ENCODE measurements around the gene RASSF5. TPM values are rescaled to one million over a fixed set of nuclear protein-coding genes. Genes with fewer than 3 reads are reported as not detected.

The RASSF5 gene
- total and polyA plus RNA-seq, 8 donors, result 6.7 to 22.3 (median 12.5) TPM

GRCh38 chr1:206538901-206539640 is 31.7 kb downstream of the RASSF5 start:
- Histone ChIP-seq H3K4me3 (no peak overlapping the region), H3K27ac (peak overlapping the region; percentile 22 to 87 (median 70)), H3K36me3 (no peaks in the 10 kb centered on the region), H3K4me1 (peaks cover 21 to 23% (median 21%) of the 10 kb centered on the region in 3 donors), H3K9me3 (no peaks in the 10 kb centered on the region), H3K27me3 (no peaks in the 10 kb centered on the region)
- FAIRE-seq, result no peak
- DNase-seq, result no peak
- intact Hi-C loops (cut with DNase I), result no loop called here
- TF ChIP-seq, protein P1, sequence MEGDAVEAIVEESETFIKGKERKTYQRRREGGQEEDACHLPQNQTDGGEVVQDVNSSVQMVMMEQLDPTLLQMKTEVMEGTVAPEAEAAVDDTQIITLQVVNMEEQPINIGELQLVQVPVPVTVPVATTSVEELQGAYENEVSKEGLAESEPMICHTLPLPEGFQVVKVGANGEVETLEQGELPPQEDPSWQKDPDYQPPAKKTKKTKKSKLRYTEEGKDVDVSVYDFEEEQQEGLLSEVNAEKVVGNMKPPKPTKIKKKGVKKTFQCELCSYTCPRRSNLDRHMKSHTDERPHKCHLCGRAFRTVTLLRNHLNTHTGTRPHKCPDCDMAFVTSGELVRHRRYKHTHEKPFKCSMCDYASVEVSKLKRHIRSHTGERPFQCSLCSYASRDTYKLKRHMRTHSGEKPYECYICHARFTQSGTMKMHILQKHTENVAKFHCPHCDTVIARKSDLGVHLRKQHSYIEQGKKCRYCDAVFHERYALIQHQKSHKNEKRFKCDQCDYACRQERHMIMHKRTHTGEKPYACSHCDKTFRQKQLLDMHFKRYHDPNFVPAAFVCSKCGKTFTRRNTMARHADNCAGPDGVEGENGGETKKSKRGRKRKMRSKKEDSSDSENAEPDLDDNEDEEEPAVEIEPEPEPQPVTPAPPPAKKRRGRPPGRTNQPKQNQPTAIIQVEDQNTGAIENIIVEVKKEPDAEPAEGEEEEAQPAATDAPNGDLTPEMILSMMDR (IDR thresholded peaks at IDR 0.05), result no peak
- ATAC-seq, result no peak
- WGBS, 2 donors, result 86% methylated on average over 10 of the region's 10 CpGs

DNA sequence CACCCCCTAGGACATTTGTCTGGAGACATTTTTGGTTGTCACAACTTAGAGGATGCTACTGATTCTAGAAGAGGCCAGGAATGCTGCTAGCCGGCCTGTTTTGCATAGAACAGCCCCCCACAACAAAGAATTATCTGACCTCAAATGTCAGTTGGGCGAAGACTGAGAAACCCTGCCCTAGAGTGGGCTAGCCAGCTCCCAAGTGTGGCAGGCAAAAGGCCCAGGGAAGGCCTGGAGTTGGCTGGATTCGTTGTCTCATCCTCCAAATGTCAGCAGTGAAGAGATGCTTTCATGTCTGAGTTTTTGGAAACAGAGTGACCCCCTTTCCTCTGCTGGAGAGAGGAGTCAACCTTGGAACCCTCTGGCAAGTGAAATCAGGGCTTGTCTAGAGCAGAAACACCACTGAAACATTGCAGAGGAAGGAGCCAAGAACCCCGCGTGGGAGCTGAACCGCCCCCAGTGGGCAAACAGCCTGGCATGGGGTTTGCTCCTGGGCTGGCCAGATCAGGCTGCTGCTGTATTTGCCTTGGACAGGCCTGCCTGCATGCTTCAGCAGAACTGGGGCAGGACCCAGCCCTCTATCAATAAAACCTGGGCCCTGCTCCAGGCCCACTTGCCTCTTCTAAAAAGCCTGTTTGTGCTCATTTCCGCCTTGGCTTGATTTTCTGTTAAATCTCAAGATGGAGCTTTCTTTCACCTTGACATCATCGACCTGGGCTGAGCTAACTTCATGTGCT is 32.9 kb downstream of the RASSF5 start:
- Histone ChIP-seq H3K4me3 (no peak overlapping the region), H3K27ac (peak overlapping the region; percentile 55 to 87 (median 79)), H3K36me3 (no peaks in the 10 kb centered on the region), H3K4me1 (peaks cover 21 to 26% (median 21%) of the 10 kb centered on the region in 3 donors), H3K9me3 (no peaks in the 10 kb centered on the region), H3K27me3 (no peaks in the 10 kb centered on the region)
- DNase-seq, result peak; percentile 78 to 93 (median 92)
- TF ChIP-seq, protein P1 (IDR thresholded peaks at IDR 0.05), result no peak
- FAIRE-seq, result no peak
- 14 to 20% methylated on average over 8 of the region's 8 CpGs for WGBS, 2 donors
- peak; percentile 92 to 95 (median 94) for ATAC-seq
- intact Hi-C loops (cut with DNase I), result loop anchor here in 1 of 3 donors (5.0 kb wide), 1 partner anchor 47 kb away; no protein-coding TSS in a partner anchor

DNA sequence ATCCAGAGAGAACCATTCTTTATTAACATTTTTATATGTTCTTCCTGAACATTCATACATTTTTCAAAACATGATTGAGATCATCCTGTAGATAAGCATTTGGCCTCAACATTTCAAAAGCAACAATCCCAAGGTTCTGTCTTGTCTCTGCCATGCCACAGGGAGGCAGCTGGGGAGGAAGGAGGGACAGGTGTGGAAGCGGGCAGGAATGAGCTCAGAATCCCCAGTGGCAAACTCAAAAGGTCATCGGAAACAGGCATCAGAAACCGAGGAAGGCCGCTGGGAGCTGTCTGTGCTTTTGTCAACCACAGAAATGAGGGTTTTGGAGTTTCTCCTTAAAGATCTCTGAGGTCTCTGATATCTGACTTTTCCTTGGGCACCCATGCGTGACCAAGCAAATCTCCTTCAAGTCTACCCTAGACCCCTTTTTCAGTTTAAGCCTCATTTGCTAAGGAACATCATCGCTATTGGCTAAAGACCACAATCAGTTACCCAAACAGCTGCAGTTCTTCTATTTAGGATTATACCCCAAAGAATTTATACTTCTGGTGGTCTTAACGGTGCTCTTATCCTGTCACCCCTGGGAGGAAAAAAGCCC is 34.0 kb downstream of the RASSF5 start:
- DNase-seq (peak in 1 of 6 donors; percentile 20), FAIRE-seq (no peak), ATAC-seq (no peak)
- intact Hi-C loops (cut with DNase I), result loop anchor here in 1 of 3 donors (5.0 kb wide), 1 partner anchor 46 kb away; no protein-coding TSS in a partner anchor
- Histone ChIP-seq H3K27me3 (no peaks in the 10 kb centered on the region), H3K4me3 (no peak overlapping the region), H3K9me3 (no peaks in the 10 kb centered on the region), H3K36me3 (no peaks in the 10 kb centered on the region), H3K27ac (peak overlapping the region; percentile 55 to 87 (median 79)), H3K4me1 (peaks cover 21 to 22% (median 21%) of the 10 kb centered on the region in 3 donors)
- TF ChIP-seq, protein P1 (IDR thresholded peaks at IDR 0.05), result no peak
- 95 to 97% methylated on average over 7 of the region's 7 CpGs for WGBS, 2 donors

DNA sequence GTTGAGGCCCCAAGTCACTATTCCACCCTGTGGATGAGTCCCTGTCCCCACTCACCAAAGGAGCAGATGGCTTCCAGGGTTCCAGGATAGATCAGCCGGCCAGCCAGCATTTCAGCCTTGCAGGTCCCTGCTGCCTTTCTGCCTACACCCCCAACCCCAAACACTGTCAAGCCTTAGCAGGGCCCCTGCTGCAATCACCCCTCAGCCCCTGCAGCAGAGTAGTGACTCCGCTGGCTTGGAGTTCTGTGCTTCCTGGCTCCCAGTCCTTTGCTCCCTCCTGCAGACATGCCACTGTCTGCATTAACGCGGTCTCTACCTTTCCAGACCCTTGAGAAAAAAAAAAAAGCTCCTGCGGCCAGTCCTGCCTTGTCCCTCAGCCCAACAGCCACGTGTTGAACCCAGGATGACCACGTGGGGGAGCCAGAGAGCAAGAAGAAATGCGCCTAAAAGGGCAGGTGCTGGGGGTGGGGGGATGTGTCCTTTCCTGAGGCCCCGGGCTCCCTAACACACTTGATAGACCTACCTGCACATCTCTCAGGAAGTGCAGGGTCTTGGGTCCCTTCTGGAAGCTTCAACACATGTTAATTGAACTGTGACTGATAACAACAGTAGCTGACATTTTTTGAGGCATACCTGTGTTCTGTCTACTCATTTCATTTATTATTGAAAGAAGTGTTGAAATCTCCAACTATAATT is 37.4 kb downstream of the RASSF5 start:
- Histone ChIP-seq H3K9me3 (no peaks in the 10 kb centered on the region), H3K4me1 (peaks cover 14 to 16% (median 15%) of the 10 kb centered on the region in 3 donors), H3K27ac (no peak overlapping the region), H3K4me3 (no peak overlapping the region), H3K36me3 (no peaks in the 10 kb centered on the region), H3K27me3 (no peaks in the 10 kb centered on the region)
- no peak for FAIRE-seq
- ATAC-seq, result peak; percentile 51 to 73 (median 66)
- WGBS, 2 donors, result 9 to 11% methylated on average over 9 of the region's 9 CpGs
- peak; percentile 62 to 91 (median 80) for DNase-seq
- intact Hi-C loops (cut with DNase I), result loop anchor here in 2 of 3 donors (5.0 kb wide), 2 partner anchors 38 to 43 kb away; no protein-coding TSS in a partner anchor
- TF ChIP-seq, protein P1 (IDR thresholded peaks at IDR 0.05), result peak; percentile 73 to 84 (median 82)
